ENCODE data around the gene COL4A6.

Gene COL4A6

GRCh38 chrX:108362026-108362425 is 76.2 kb downstream of the COL4A6 start:
- H2AFZ ChIP-seq (ENCODE audit: low read length) = no peak overlapping the region
- H3K27me3 ChIP-seq (ENCODE audit: control insufficient read depth in 3 of 3, insufficient read depth in 3 of 3, low read depth in 1 of 3, low read length in 3 of 3) = no peaks in the 10 kb centered on the region
- no peak overlapping the region for H4K91ac ChIP-seq (ENCODE audit: low read depth, low read length, poor library complexity)
- no peak overlapping the region for H3K14ac ChIP-seq (ENCODE audit: low read length)
- H2BK5ac ChIP-seq (ENCODE audit: low read length) = no peak overlapping the region
- H3K4me2 ChIP-seq (ENCODE audit: insufficient read depth, low read length, poor library complexity, severe bottlenecking) = no peak overlapping the region
- H3K36me3 ChIP-seq (replicated peaks in 1 of 2; ENCODE audit: control insufficient read depth in 2 of 2, insufficient read depth in 2 of 2, low read length in 2 of 2) = no peaks in the 10 kb centered on the region
- H3K9me3 ChIP-seq (replicated peaks in 1 of 2; ENCODE audit: control insufficient read depth in 2 of 2, insufficient read depth in 1 of 2, low read depth in 1 of 2, low read length in 2 of 2) = no peaks in the 10 kb centered on the region
- H3K9ac ChIP-seq (ENCODE audit: low read depth, low read length, poor library complexity) = no peak overlapping the region
- no peak overlapping the region for H2BK12ac ChIP-seq (ENCODE audit: low read length)
- WGBS, 2 donors (ENCODE audit: extremely low coverage in 2 of 2, insufficient read length in 2 of 2, insufficient replicate concordance in 1 of 2) = no CpG with 5 or more reads among the region's 1 CpG
- H4K8ac ChIP-seq (ENCODE audit: low read depth, low read length) = no peak overlapping the region
- no peak overlapping the region for H3K4ac ChIP-seq (ENCODE audit: low read length)
- H3K4me1 ChIP-seq (ENCODE audit: control insufficient read depth in 2 of 2, insufficient read depth in 1 of 2, low read depth in 1 of 2, low read length in 2 of 2) = peaks cover 0 to 3% of the 10 kb centered on the region in 2 donors
- H3K23ac ChIP-seq (ENCODE audit: low read depth, low read length, poor library complexity) = no peak overlapping the region
- no peak overlapping the region for H3K27ac ChIP-seq (replicated peaks; ENCODE audit: low read length)
- no peak for DNase-seq (ENCODE audit: low spot score)
- H2BK120ac ChIP-seq (ENCODE audit: low read depth, low read length) = no peak overlapping the region
- no peaks in the 10 kb centered on the region for H3K79me1 ChIP-seq (ENCODE audit: low read depth, low read length)
- no peak overlapping the region for H2AK5ac ChIP-seq (ENCODE audit: low read depth, low read length)
- no peak overlapping the region for H3K4me3 ChIP-seq (ENCODE audit: low read length in 2 of 2)
- no peak overlapping the region for H2BK15ac ChIP-seq (ENCODE audit: low read length)
- H3K18ac ChIP-seq (ENCODE audit: low read length) = no peak overlapping the region

DNA sequence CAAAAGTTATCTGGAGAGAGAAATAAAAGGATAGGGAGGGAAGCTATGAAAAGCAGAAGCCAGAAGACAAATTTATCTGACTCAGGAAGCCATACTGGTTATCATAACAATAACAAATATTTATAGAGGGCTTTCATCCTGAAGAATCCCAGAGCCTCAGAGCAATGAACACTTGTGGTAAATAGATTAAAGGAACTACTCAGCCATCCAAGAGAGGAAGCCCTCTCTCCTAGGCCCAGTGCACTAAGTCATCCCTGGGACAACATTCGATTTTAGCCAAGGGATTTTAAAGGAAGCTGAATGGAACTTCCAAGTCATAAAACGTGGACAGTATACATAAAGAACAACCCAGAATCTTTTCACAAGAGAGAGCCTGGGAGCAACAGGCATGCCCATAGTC is 76.9 kb downstream of the COL4A6 start:
- Histone ChIP-seq H2BK5ac (ENCODE audit: low read length) (no peak overlapping the region), H3K9me3 (replicated peaks in 1 of 2; ENCODE audit: control insufficient read depth in 2 of 2, insufficient read depth in 1 of 2, low read depth in 1 of 2, low read length in 2 of 2) (no peaks in the 10 kb centered on the region), H2AK5ac (ENCODE audit: low read depth, low read length) (no peak overlapping the region), H3K4me1 (ENCODE audit: control insufficient read depth in 2 of 2, insufficient read depth in 1 of 2, low read depth in 1 of 2, low read length in 2 of 2) (peaks cover 0 to 3% of the 10 kb centered on the region in 2 donors), H2BK12ac (ENCODE audit: low read length) (no peak overlapping the region), H3K4ac (ENCODE audit: low read length) (no peak overlapping the region), H4K91ac (ENCODE audit: low read depth, low read length, poor library complexity) (no peak overlapping the region), H3K4me3 (ENCODE audit: low read length in 2 of 2) (no peak overlapping the region), H3K4me2 (ENCODE audit: insufficient read depth, low read length, poor library complexity, severe bottlenecking) (no peak overlapping the region), H3K9ac (ENCODE audit: low read depth, low read length, poor library complexity) (no peak overlapping the region), H2AFZ (ENCODE audit: low read length) (no peak overlapping the region), H3K79me1 (ENCODE audit: low read depth, low read length) (no peaks in the 10 kb centered on the region), H3K14ac (ENCODE audit: low read length) (no peak overlapping the region), H3K36me3 (replicated peaks in 1 of 2; ENCODE audit: control insufficient read depth in 2 of 2, insufficient read depth in 2 of 2, low read length in 2 of 2) (no peaks in the 10 kb centered on the region), H4K8ac (ENCODE audit: low read depth, low read length) (no peak overlapping the region), H3K18ac (ENCODE audit: low read length) (no peak overlapping the region), H3K27ac (replicated peaks; ENCODE audit: low read length) (no peak overlapping the region), H2BK15ac (ENCODE audit: low read length) (no peak overlapping the region), H3K23ac (ENCODE audit: low read depth, low read length, poor library complexity) (no peak overlapping the region), H3K27me3 (ENCODE audit: control insufficient read depth in 3 of 3, insufficient read depth in 3 of 3, low read depth in 1 of 3, low read length in 3 of 3) (no peaks in the 10 kb centered on the region), H2BK120ac (ENCODE audit: low read depth, low read length) (no peak overlapping the region)
- no peak for DNase-seq (ENCODE audit: low spot score)
- no CpG with 5 or more reads among the region's 2 CpGs for WGBS, 2 donors (ENCODE audit: extremely low coverage in 2 of 2, insufficient read length in 2 of 2, insufficient replicate concordance in 1 of 2)

DNA sequence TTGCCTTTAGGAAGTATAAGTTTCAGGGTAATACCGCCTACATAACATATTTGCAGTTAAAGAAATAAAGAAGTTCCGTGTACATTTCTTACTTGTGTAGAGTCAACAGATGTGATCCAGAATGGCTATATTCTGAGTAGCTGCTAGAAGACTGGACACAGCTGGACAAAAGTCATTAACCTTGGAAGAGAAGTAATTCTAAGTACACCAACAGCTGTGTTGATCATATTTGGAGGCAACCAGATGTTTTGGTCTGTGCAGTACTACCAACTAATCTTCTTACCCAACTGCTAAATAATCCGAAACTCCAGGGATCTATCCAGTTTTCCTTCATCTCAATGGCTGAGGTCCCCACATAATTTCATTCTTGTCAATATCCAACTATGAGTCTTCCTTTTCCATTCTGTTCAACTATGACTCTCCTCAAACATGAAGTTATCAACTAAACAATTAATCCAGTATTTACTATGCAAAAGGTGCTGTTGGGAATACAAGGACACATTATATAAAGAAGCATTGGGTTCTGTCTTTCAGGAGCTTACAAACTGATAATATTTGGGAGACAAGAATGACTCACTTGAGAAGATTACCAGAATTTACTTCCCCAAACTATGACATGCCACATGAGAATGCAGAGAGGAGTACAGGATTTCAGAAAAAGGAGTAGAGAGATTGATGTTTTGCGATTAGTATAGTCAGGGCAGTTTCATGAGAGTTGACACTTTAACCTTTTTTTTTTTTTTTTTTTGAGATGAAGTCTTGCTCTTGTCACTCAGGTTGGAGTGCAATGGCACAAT is 78.2 kb downstream of the COL4A6 start:
- H3K23ac ChIP-seq (ENCODE audit: low read depth, low read length, poor library complexity) = no peak overlapping the region
- H3K4me1 ChIP-seq (ENCODE audit: control insufficient read depth in 2 of 2, insufficient read depth in 1 of 2, low read depth in 1 of 2, low read length in 2 of 2) = peaks cover 0 to 3% of the 10 kb centered on the region in 2 donors
- H3K79me1 ChIP-seq (ENCODE audit: low read depth, low read length) = no peaks in the 10 kb centered on the region
- no peak overlapping the region for H2AFZ ChIP-seq (ENCODE audit: low read length)
- no peak overlapping the region for H2BK15ac ChIP-seq (ENCODE audit: low read length)
- H3K18ac ChIP-seq (ENCODE audit: low read length) = no peak overlapping the region
- no peak overlapping the region for H3K14ac ChIP-seq (ENCODE audit: low read length)
- H3K4me2 ChIP-seq (ENCODE audit: insufficient read depth, low read length, poor library complexity, severe bottlenecking) = no peak overlapping the region
- no peak overlapping the region for H3K9ac ChIP-seq (ENCODE audit: low read depth, low read length, poor library complexity)
- no peak overlapping the region for H3K4me3 ChIP-seq (ENCODE audit: low read length in 2 of 2)
- H2BK120ac ChIP-seq (ENCODE audit: low read depth, low read length) = no peak overlapping the region
- H3K27me3 ChIP-seq (ENCODE audit: control insufficient read depth in 3 of 3, insufficient read depth in 3 of 3, low read depth in 1 of 3, low read length in 3 of 3) = no peaks in the 10 kb centered on the region
- H3K9me3 ChIP-seq (replicated peaks in 1 of 2; ENCODE audit: control insufficient read depth in 2 of 2, insufficient read depth in 1 of 2, low read depth in 1 of 2, low read length in 2 of 2) = no peaks in the 10 kb centered on the region
- no peak overlapping the region for H3K4ac ChIP-seq (ENCODE audit: low read length)
- no peak overlapping the region for H2AK5ac ChIP-seq (ENCODE audit: low read depth, low read length)
- H3K36me3 ChIP-seq (replicated peaks in 1 of 2; ENCODE audit: control insufficient read depth in 2 of 2, insufficient read depth in 2 of 2, low read length in 2 of 2) = no peaks in the 10 kb centered on the region
- H4K91ac ChIP-seq (ENCODE audit: low read depth, low read length, poor library complexity) = no peak overlapping the region
- no peak overlapping the region for H4K8ac ChIP-seq (ENCODE audit: low read depth, low read length)
- no peak overlapping the region for H3K27ac ChIP-seq (replicated peaks; ENCODE audit: low read length)
- WGBS, 2 donors (ENCODE audit: extremely low coverage in 2 of 2, insufficient read length in 2 of 2, insufficient replicate concordance in 1 of 2) = no CpG with 5 or more reads among the region's 4 CpGs
- no peak overlapping the region for H2BK12ac ChIP-seq (ENCODE audit: low read length)
- DNase-seq (ENCODE audit: low spot score) = no peak
- H2BK5ac ChIP-seq (ENCODE audit: low read length) = no peak overlapping the region

GRCh38 chrX:108353452-108353851 is 84.8 kb downstream of the COL4A6 start:
- no CpG with 5 or more reads among the region's 1 CpG for WGBS, 2 donors (ENCODE audit: extremely low coverage in 2 of 2, insufficient read length in 2 of 2, insufficient replicate concordance in 1 of 2)
- no peak overlapping the region for H2BK5ac ChIP-seq (ENCODE audit: low read length)
- peaks cover 4 to 9% of the 10 kb centered on the region in 2 donors for H3K4me1 ChIP-seq (ENCODE audit: control insufficient read depth in 2 of 2, insufficient read depth in 1 of 2, low read depth in 1 of 2, low read length in 2 of 2)

More at GRCh38 chrX:108353452-108353851, 84.8 kb downstream of the COL4A6 start:
- no peak overlapping the region for H2BK120ac ChIP-seq (ENCODE audit: low read depth, low read length)
- H2BK12ac ChIP-seq (ENCODE audit: low read length) = no peak overlapping the region
- no peak overlapping the region for H4K8ac ChIP-seq (ENCODE audit: low read depth, low read length)
- no peak overlapping the region for H3K23ac ChIP-seq (ENCODE audit: low read depth, low read length, poor library complexity)
- no peaks in the 10 kb centered on the region for H3K27me3 ChIP-seq (ENCODE audit: control insufficient read depth in 3 of 3, insufficient read depth in 3 of 3, low read depth in 1 of 3, low read length in 3 of 3)
- DNase-seq (ENCODE audit: low spot score) = no peak
- H3K36me3 ChIP-seq (replicated peaks in 1 of 2; ENCODE audit: control insufficient read depth in 2 of 2, insufficient read depth in 2 of 2, low read length in 2 of 2) = no peaks in the 10 kb centered on the region
- H2AFZ ChIP-seq (ENCODE audit: low read length) = no peak overlapping the region
- H2BK15ac ChIP-seq (ENCODE audit: low read length) = no peak overlapping the region
- no peak overlapping the region for H3K4ac ChIP-seq (ENCODE audit: low read length)
- no peak overlapping the region for H3K27ac ChIP-seq (replicated peaks; ENCODE audit: low read length)
- H3K79me1 ChIP-seq (ENCODE audit: low read depth, low read length) = no peaks in the 10 kb centered on the region
- H3K9ac ChIP-seq (ENCODE audit: low read depth, low read length, poor library complexity) = no peak overlapping the region
- no peak overlapping the region for H3K14ac ChIP-seq (ENCODE audit: low read length)
- H3K9me3 ChIP-seq (replicated peaks in 1 of 2; ENCODE audit: control insufficient read depth in 2 of 2, insufficient read depth in 1 of 2, low read depth in 1 of 2, low read length in 2 of 2) = no peaks in the 10 kb centered on the region
- no peak overlapping the region for H2AK5ac ChIP-seq (ENCODE audit: low read depth, low read length)
- H3K4me2 ChIP-seq (ENCODE audit: insufficient read depth, low read length, poor library complexity, severe bottlenecking) = no peak overlapping the region
- no peak overlapping the region for H3K18ac ChIP-seq (ENCODE audit: low read length)
- H3K4me3 ChIP-seq (ENCODE audit: low read length in 2 of 2) = no peak overlapping the region
- no peak overlapping the region for H4K91ac ChIP-seq (ENCODE audit: low read depth, low read length, poor library complexity)

Data from neuronal stem cell (in vitro differentiated cells).